T-cell (primary cell): ENCODE results near the gene PMPCA. TPM values are rescaled to one million over a fixed set of nuclear protein-coding genes. Genes with fewer than 3 reads are reported as not detected.

ENCODE experiments used
- ATAC-seq, 4 experiments: fragments of 200-7000 bp in 3 of 4; fragments of 150-1000 bp in 1 of 4; cut with Tn5 transposase; replicated peaks in 1 of 4; 1 replicate in 3 of 4; 2 replicates in 1 of 4; pipeline ENCODE4 v1.10.0; 2021; ENCODE audit warnings: moderate library complexity in 3 of 4, mild to moderate bottlenecking in 2 of 4, moderate number of reproducible peaks in 1 of 4
- CTCF ChIA-PET, 2 donors: fragments of 300-600 bp; sonication (Branson Sonifier 250); formaldehyde crosslinking; loops; one replicate each; lab custom pipeline; 2022; ENCODE audit warnings: antibody characterized with exemption in 2 of 2; lab: Charles Lee
- POLR2A ChIA-PET, 2 donors: fragments of 300-600 bp; sonication (Branson Sonifier 250); formaldehyde crosslinking; loops; one replicate each; lab custom pipeline; 2022; ENCODE audit warnings: antibody characterized with exemption in 2 of 2; lab: Charles Lee
- DNase-seq, 35 experiments: peaks; one replicate each; pipeline versions ENCODE4 v3.0.0 to v3.0.0-alpha.2; 2013 to 2023
- H3K27ac ChIP-seq: one replicate; pipeline ENCODE4 v1.5.1; 2013; ENCODE audit warnings: low read length
- H3K27me3 ChIP-seq, 2 experiments: replicated peaks in 1 of 2; 1 replicate in 1 of 2; 2 replicates in 1 of 2; pipeline versions ENCODE4 v1.6.1 to v1.7.0; 2013; ENCODE audit warnings: low read length in 1 of 2, mixed read lengths in 1 of 2; ENCODE audit not compliant: control insufficient read depth in 2 of 2, insufficient read depth in 2 of 2; ENCODE audit errors: extremely low read depth in 1 of 2
- H3K36me3 ChIP-seq, 2 donors: 1 replicate in 1 of 2; 2 replicates in 1 of 2; pipeline versions ENCODE4 v1.6.1 to v1.7.0; 2013; ENCODE audit warnings: low read length in 1 of 2; ENCODE audit not compliant: control insufficient read depth in 2 of 2, insufficient read depth in 1 of 2; ENCODE audit errors: extremely low read depth in 1 of 2
- H3K4me1 ChIP-seq, 2 experiments: 1 replicate in 1 of 2; 2 replicates in 1 of 2; pipeline versions ENCODE4 v1.6.1 to v1.7.0; 2013; ENCODE audit warnings: low read length in 2 of 2, mixed read lengths in 1 of 2; ENCODE audit not compliant: insufficient read depth in 2 of 2, control insufficient read depth in 1 of 2; ENCODE audit errors: extremely low read depth in 1 of 2
- H3K4me3 ChIP-seq, 2 donors: 1 replicate in 1 of 2; 2 replicates in 1 of 2; pipeline versions ENCODE4 v1.5.1 to v1.7.0; 2013; ENCODE audit warnings: mild to moderate bottlenecking in 2 of 2, low read length in 1 of 2, moderate library complexity in 1 of 2; ENCODE audit not compliant: control insufficient read depth in 1 of 2; ENCODE audit errors: extremely low read depth in 1 of 2
- H3K9me3 ChIP-seq: 2 replicates; pipeline ENCODE4 v1.7.0; 2013
- H3K27ac Mint-ChIP-seq, 2 donors: one replicate each; pipeline ENCODE4 v1.8.0; 2020 to 2021; ENCODE audit warnings: mild to moderate bottlenecking in 2 of 2, mixed read lengths in 2 of 2
- H3K27me3 Mint-ChIP-seq, 2 donors: one replicate each; pipeline ENCODE4 v1.8.0; 2021 to 2022; ENCODE audit warnings: mixed read lengths in 2 of 2
- H3K36me3 Mint-ChIP-seq: one replicate; pipeline ENCODE4 v1.8.0; 2021; ENCODE audit warnings: mixed read lengths
- H3K4me1 Mint-ChIP-seq, 3 donors: one replicate each; pipeline ENCODE4 v1.8.0; 2020 to 2022; ENCODE audit warnings: mixed read lengths in 3 of 3, mild to moderate bottlenecking in 1 of 3
- H3K4me3 Mint-ChIP-seq, 3 donors: one replicate each; pipeline ENCODE4 v1.8.0; 2020 to 2022; ENCODE audit warnings: mild to moderate bottlenecking in 3 of 3, mixed read lengths in 3 of 3, moderate library complexity in 3 of 3
- H3K9me3 Mint-ChIP-seq, 3 donors: one replicate each; pipeline ENCODE4 v1.8.0; 2020 to 2022; ENCODE audit warnings: mixed read lengths in 3 of 3
- WGBS: methylation state at CpG from one replicate; pipeline ENCODE4 v1.1.5; 2013; ENCODE audit warnings: missing lambda C conversion rate; ENCODE audit not compliant: insufficient coverage; 5-methylcytosine and 5-hydroxymethylcytosine counted together
- total RNA-seq, 35 experiments: library from RNA in 6 of 35; stranded (reverse) in 6 of 35; fragments of 120-200 nt in 1 of 35; gene quantifications; one replicate each; pipeline versions ENCODE4 v1.2.1 to v1.2.4 and lab custom pipeline; 2013 to 2026

Gene PMPCA
- total RNA-seq, 5 donors from 2014 or later (not counting 1 experiment from before 2014, with no cell fraction given), result 55.8 to 81.9 (median 65.7) TPM

DNA sequence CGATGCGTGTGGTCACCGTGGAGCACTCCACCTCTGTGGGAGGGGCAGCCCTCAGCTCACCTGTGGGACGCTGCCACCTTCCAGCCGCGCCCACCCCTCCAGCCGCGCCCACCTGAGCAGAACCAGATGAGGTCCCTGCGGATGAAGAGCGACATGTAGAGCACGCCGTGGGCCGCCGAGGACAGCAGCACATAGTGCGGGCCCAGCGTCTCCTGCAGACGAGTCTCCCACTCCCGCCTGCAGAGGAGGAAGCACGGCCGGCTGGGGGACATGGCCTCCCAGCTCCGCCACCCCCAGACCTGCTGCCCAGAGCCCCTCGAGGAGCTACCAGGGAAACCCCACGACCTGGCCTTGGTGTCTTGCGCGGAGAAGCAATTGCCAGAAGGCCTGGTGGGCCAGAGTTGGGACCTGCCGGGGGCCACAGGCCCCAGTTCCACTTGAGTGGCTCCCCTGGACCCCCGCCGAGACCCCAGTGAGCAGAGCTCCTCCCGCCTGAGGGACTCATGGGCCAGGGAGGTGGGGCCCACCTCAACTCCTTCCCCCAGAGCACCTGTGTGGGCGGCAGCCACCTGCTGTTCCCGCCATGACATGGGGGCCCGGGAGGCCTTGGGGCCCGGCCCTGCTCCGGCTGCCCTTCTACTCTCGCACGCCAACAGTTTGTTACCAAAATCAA is 22.7 kb downstream of the PMPCA start:
- H3K4me3 Mint-ChIP-seq, result no peak overlapping the region
- ChIA-PET CTCF (no interaction called here), POLR2A (interaction anchor here in 1 of 2 donors (0.6 kb wide), 1 partner anchor 26 kb away, joined by 3 read pairs; no protein-coding TSS in a partner anchor)
- H3K4me1 Mint-ChIP-seq, result peaks cover 16 to 26% (median 25%) of the 10 kb centered on the region in 3 donors
- no peaks in the 10 kb centered on the region for H3K9me3 ChIP-seq
- DNase-seq, result no peak
- no peak for ATAC-seq
- no peaks in the 10 kb centered on the region for H3K27me3 Mint-ChIP-seq
- H3K9me3 Mint-ChIP-seq, result no peaks in the 10 kb centered on the region
- no peak overlapping the region for H3K27ac ChIP-seq
- no peak overlapping the region for H3K4me3 ChIP-seq
- peaks cover 0 to 14% of the 10 kb centered on the region in 2 experiments for H3K4me1 ChIP-seq
- no peaks in the 10 kb centered on the region for H3K27me3 ChIP-seq
- 89% methylated on average over 25 of the region's 36 CpGs for WGBS
- peaks cover 6% of the 10 kb centered on the region for H3K36me3 Mint-ChIP-seq
- H3K36me3 ChIP-seq, result peaks cover 3 to 31% of the 10 kb centered on the region in 2 donors
- H3K27ac Mint-ChIP-seq, result no peak overlapping the region

DNA sequence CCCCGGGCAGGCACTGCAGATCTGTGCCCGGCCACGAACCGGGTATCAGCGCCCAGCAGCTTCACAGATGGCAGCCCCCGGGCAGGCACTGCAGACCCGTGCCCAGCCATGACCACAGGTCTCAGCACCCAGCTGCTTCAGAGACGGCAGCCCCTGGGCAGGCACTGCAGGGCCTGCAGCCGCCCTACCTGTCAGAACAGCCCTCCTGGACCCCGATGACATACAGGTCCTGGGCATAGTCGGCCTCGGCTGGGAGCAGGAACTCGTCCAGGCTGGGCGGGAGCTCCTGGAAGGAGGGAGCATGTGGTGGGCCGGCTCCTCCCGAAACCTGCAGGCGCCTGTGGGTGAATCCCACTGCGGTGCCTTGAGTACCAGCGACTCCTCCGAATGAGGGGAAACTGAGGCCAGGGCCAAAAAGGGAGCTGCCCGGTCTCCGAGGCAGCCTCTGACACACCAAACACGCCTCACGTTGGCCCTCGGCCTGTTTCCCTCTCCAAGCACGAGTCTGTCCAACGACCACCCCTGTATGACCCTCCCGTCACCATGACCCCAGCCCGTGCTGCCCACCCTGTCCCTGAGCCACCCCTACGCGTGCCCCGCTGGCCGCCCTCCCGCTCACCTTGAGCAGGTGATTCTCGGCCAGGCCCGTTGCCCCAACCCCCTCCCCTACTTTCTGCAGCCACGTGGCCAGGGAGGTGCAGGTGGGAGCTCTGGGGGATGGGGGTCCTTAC is 23.6 kb downstream of the PMPCA start:
- no peak overlapping the region for H3K27ac ChIP-seq
- no peaks in the 10 kb centered on the region for H3K27me3 Mint-ChIP-seq
- no peak overlapping the region for H3K27ac Mint-ChIP-seq
- POLR2A ChIA-PET, result no interaction called here
- no peak overlapping the region for H3K4me3 Mint-ChIP-seq
- H3K9me3 Mint-ChIP-seq, result no peaks in the 10 kb centered on the region
- DNase-seq, result no peak
- no peak for ATAC-seq
- H3K36me3 Mint-ChIP-seq, result peaks cover 4% of the 10 kb centered on the region
- peaks cover 16 to 28% (median 27%) of the 10 kb centered on the region in 3 donors for H3K4me1 Mint-ChIP-seq
- no peaks in the 10 kb centered on the region for H3K9me3 ChIP-seq
- 97% methylated on average over 26 of the region's 37 CpGs for WGBS
- peaks cover 3 to 27% of the 10 kb centered on the region in 2 donors for H3K36me3 ChIP-seq
- no peaks in the 10 kb centered on the region for H3K27me3 ChIP-seq
- no peak overlapping the region for H3K4me3 ChIP-seq
- H3K4me1 ChIP-seq, result peaks cover 0 to 22% of the 10 kb centered on the region in 2 experiments
- CTCF ChIA-PET, result no interaction called here

DNA sequence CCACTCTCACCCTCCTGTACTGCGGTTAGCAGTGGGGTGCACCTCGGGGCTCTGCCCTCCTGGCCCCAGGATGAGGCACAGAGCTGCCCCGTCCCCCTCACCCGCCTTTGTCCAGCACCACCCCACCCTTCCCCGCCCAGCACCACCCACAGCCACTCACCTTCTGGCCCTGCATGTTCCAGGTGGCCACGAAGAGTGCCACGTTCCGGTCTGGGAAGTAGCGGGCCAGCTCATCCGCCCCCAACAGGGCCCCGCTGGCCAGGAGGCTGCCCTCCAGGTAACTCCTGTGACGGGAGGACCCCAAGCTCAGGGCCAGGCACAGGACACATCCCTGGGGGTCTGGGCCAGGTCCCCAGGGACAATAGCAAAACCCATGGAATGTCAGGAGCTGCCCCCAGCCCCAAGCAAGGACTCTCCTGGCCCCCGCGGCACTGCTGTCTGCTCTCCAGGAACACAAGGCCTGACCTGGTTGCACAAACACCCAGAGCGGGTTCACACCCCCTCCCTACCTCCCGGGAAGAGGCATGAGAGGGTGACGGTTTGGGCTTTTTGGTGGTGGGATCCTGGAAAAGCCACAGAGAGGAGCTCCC is 24.2 kb downstream of the PMPCA start:
- no peaks in the 10 kb centered on the region for H3K27me3 ChIP-seq
- peaks cover 4% of the 10 kb centered on the region for H3K36me3 Mint-ChIP-seq
- peaks cover 3 to 21% of the 10 kb centered on the region in 2 donors for H3K36me3 ChIP-seq
- no peaks in the 10 kb centered on the region for H3K9me3 Mint-ChIP-seq
- ATAC-seq, result no peak
- peaks cover 16 to 28% (median 27%) of the 10 kb centered on the region in 3 donors for H3K4me1 Mint-ChIP-seq
- 96% methylated on average over 12 of the region's 17 CpGs for WGBS
- no peak overlapping the region for H3K27ac Mint-ChIP-seq
- CTCF ChIA-PET, result no interaction called here
- POLR2A ChIA-PET, result no interaction called here
- H3K4me3 Mint-ChIP-seq, result no peak overlapping the region
- H3K4me1 ChIP-seq, result peaks cover 0 to 22% of the 10 kb centered on the region in 2 experiments
- H3K27ac ChIP-seq, result no peak overlapping the region
- no peak for DNase-seq
- H3K4me3 ChIP-seq, result no peak overlapping the region
- no peaks in the 10 kb centered on the region for H3K27me3 Mint-ChIP-seq
- no peaks in the 10 kb centered on the region for H3K9me3 ChIP-seq

DNA sequence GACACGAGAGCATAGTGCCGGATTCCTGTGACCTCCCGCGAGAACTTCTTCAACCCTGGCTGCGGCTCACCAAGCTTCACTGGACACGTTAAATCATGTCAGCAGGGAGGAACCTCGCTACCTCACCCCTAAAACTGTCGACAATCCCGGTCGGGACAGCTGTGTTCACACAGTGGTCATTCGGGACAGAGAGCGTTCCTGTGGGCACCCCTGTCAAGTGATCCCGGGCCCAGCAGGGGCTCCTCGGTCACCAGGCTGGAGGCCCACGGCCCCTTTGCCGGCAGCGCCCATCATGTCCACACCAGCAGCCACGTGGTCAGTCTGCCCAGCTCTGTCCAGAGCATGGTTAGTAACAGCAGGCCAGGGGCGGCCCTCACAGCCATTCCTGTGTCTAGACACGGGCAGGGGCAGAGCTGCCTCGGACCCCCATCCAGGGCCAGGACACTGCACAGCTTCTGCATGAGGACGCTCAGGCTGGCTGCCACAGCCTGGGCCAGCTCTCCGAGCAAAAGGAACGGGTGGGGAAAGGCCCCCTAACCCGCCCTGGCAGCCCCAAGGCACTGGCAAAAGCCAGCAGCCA is 25.7 kb downstream of the PMPCA start:
- H3K36me3 ChIP-seq, result peaks cover 3 to 19% of the 10 kb centered on the region in 2 donors
- H3K9me3 ChIP-seq, result no peaks in the 10 kb centered on the region
- ChIA-PET CTCF (no interaction called here), POLR2A (interaction anchor here in 1 of 2 donors (0.6 kb wide), 1 partner anchor 20 kb away, joined by 3 read pairs; no protein-coding TSS in a partner anchor)
- no peak overlapping the region for H3K27ac ChIP-seq
- Mint-ChIP-seq H3K36me3 (peaks cover 4% of the 10 kb centered on the region), H3K9me3 (no peaks in the 10 kb centered on the region), H3K27ac (no peak overlapping the region), H3K4me1 (peaks cover 16 to 28% (median 27%) of the 10 kb centered on the region in 3 donors), H3K27me3 (no peaks in the 10 kb centered on the region), H3K4me3 (peak overlapping the region; percentile 77 to 84 (median 81))
- no peaks in the 10 kb centered on the region for H3K27me3 ChIP-seq
- no peak for DNase-seq
- no peak overlapping the region for H3K4me3 ChIP-seq
- ATAC-seq, result no peak
- 92% methylated on average over 25 of the region's 25 CpGs for WGBS
- peaks cover 0 to 27% of the 10 kb centered on the region in 2 experiments for H3K4me1 ChIP-seq

DNA sequence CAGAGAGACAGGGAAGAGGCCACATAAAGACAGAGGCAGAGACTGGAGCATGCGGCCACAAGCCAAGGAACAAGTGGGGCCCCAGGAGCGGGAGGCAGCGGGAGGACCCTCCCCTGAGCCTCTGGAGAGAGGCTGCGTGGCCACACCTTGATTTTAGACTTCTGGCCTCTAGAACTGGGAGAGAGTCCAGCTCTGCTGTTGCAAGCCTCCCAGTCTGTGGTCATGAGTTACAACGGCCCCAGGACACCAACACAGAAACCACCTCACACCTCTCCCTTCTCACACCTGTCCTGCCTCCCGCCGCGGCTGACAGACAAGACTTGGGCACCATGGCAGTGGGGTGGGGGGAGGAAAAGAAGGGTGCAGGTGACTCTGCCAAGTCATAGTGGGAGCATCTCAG is 27.0 kb downstream of the PMPCA start:
- CTCF ChIA-PET, result no interaction called here
- Histone ChIP-seq H3K4me1 (peaks cover 0 to 27% of the 10 kb centered on the region in 2 experiments), H3K27me3 (no peaks in the 10 kb centered on the region), H3K27ac (peak overlapping the region; percentile 2), H3K36me3 (peaks cover 3 to 29% of the 10 kb centered on the region in 2 donors), H3K4me3 (peak overlapping the region in 1 of 2 donors; percentile 5), H3K9me3 (no peaks in the 10 kb centered on the region)
- peak overlapping the region in 1 of 2 donors; percentile 39 for H3K27ac Mint-ChIP-seq
- DNase-seq (no peak), ATAC-seq (no peak)
- H3K4me1 Mint-ChIP-seq, result peaks cover 16 to 29% (median 28%) of the 10 kb centered on the region in 3 donors
- H3K9me3 Mint-ChIP-seq, result no peaks in the 10 kb centered on the region
- H3K4me3 Mint-ChIP-seq, result peak overlapping the region; percentile 77 to 84 (median 81)
- POLR2A ChIA-PET, result no interaction called here
- H3K27me3 Mint-ChIP-seq, result no peaks in the 10 kb centered on the region
- peaks cover 10% of the 10 kb centered on the region for H3K36me3 Mint-ChIP-seq
- WGBS, result 92% methylated on average over 4 of the region's 8 CpGs
